IgD-negative memory B cell (primary cell): Measurements from ENCODE around the gene EML1. TPM values are rescaled to one million over a fixed set of nuclear protein-coding genes. Genes with fewer than 3 reads are reported as not detected.

Source experiments
- H3K27ac Mint-ChIP-seq, 3 donors: one replicate each; pipeline ENCODE4 v1.8.0; 2020 to 2022; ENCODE audit warnings: mild to moderate bottlenecking in 3 of 3, mixed read lengths in 3 of 3, moderate library complexity in 1 of 3
- H3K27me3 Mint-ChIP-seq: one replicate; pipeline ENCODE4 v1.8.0; 2021; ENCODE audit warnings: mixed read lengths
- H3K36me3 Mint-ChIP-seq: one replicate; pipeline ENCODE4 v1.8.0; 2020; ENCODE audit warnings: mild to moderate bottlenecking, mixed read lengths
- H3K4me1 Mint-ChIP-seq, 3 donors: one replicate each; pipeline ENCODE4 v1.8.0; 2020 to 2022; ENCODE audit warnings: mixed read lengths in 3 of 3, mild to moderate bottlenecking in 1 of 3
- H3K4me3 Mint-ChIP-seq, 4 donors: one replicate each; pipeline ENCODE4 v1.8.0; 2020 to 2022; ENCODE audit warnings: mild to moderate bottlenecking in 4 of 4, mixed read lengths in 4 of 4, moderate library complexity in 3 of 4
- H3K9me3 Mint-ChIP-seq, 3 donors: one replicate each; pipeline ENCODE4 v1.8.0; 2020 to 2021; ENCODE audit warnings: mixed read lengths in 3 of 3, mild to moderate bottlenecking in 1 of 3
- polyA plus RNA-seq: library from polyadenylated mRNA; unstranded; fragments of 300-500 nt; fragmentation: Illumina TruSeq; gene quantifications from one replicate; pipeline ENCODE4 v1.2.3, GENCODE V29; 2021

Gene EML1
- polyA plus RNA-seq, 1 donor from 2014 or later: not detected

GRCh38 chr14:99803106-99803775 lies 10.0 kb downstream of the EML1 start:
- Mint-ChIP-seq H3K9me3 (no peaks in the 10 kb centered on the region), H3K4me1 (no peaks in the 10 kb centered on the region), H3K36me3 (no peaks in the 10 kb centered on the region), H3K27ac (no peak overlapping the region), H3K4me3 (no peak overlapping the region), H3K27me3 (peaks cover 28% of the 10 kb centered on the region)

- H3K9me3 Mint-ChIP-seq: no peaks in the 10 kb centered on the region
- H3K27ac Mint-ChIP-seq: no peak overlapping the region
- no peaks in the 10 kb centered on the region for H3K36me3 Mint-ChIP-seq
- peaks cover 24% of the 10 kb centered on the region for H3K27me3 Mint-ChIP-seq
- no peaks in the 10 kb centered on the region for H3K4me1 Mint-ChIP-seq
- no peak overlapping the region for H3K4me3 Mint-ChIP-seq
Measured at GRCh38 chr14:99803803-99804202, 10.6 kb downstream of the EML1 start.

GRCh38 chr14:99805757-99806439 lies 12.7 kb downstream of the EML1 start:
- H3K4me3 Mint-ChIP-seq: no peak overlapping the region
- no peaks in the 10 kb centered on the region for H3K36me3 Mint-ChIP-seq
- H3K27me3 Mint-ChIP-seq: peaks cover 14% of the 10 kb centered on the region
- no peaks in the 10 kb centered on the region for H3K9me3 Mint-ChIP-seq
- H3K4me1 Mint-ChIP-seq: no peaks in the 10 kb centered on the region
- H3K27ac Mint-ChIP-seq: no peak overlapping the region

- H3K27me3 Mint-ChIP-seq: peaks cover 9% of the 10 kb centered on the region
Measured at GRCh38 chr14:99806836-99807235, 13.6 kb downstream of the EML1 start.

GRCh38 chr14:99807413-99808153 lies 14.4 kb downstream of the EML1 start:
- Mint-ChIP-seq H3K36me3 (no peaks in the 10 kb centered on the region), H3K27me3 (peaks cover 3% of the 10 kb centered on the region), H3K4me3 (no peak overlapping the region), H3K27ac (no peak overlapping the region), H3K4me1 (no peaks in the 10 kb centered on the region), H3K9me3 (no peaks in the 10 kb centered on the region)

More at GRCh38 chr14:99806836-99807235, 13.6 kb downstream of the EML1 start:
- Mint-ChIP-seq H3K4me3 (no peak overlapping the region), H3K36me3 (no peaks in the 10 kb centered on the region), H3K9me3 (no peaks in the 10 kb centered on the region), H3K4me1 (no peaks in the 10 kb centered on the region), H3K27ac (no peak overlapping the region)

- no peak overlapping the region for H3K4me3 Mint-ChIP-seq
- H3K36me3 Mint-ChIP-seq: no peaks in the 10 kb centered on the region
- no peaks in the 10 kb centered on the region for H3K4me1 Mint-ChIP-seq
- peaks cover 3% of the 10 kb centered on the region for H3K27me3 Mint-ChIP-seq
- no peaks in the 10 kb centered on the region for H3K9me3 Mint-ChIP-seq
- H3K27ac Mint-ChIP-seq: no peak overlapping the region
Measured at GRCh38 chr14:99808154-99808505, 14.9 kb downstream of the EML1 start.

GRCh38 chr14:99808515-99808914 lies 15.3 kb downstream of the EML1 start:
- Mint-ChIP-seq H3K4me3 (no peak overlapping the region), H3K27ac (no peak overlapping the region), H3K9me3 (no peaks in the 10 kb centered on the region), H3K27me3 (peaks cover 3% of the 10 kb centered on the region), H3K4me1 (no peaks in the 10 kb centered on the region), H3K36me3 (no peaks in the 10 kb centered on the region)

- Mint-ChIP-seq H3K27me3 (peaks cover 5% of the 10 kb centered on the region), H3K4me1 (no peaks in the 10 kb centered on the region), H3K4me3 (no peak overlapping the region), H3K9me3 (no peaks in the 10 kb centered on the region), H3K27ac (peak overlapping the region in 1 of 3 donors; percentile 64), H3K36me3 (no peaks in the 10 kb centered on the region)
Measured at GRCh38 chr14:99809360-99809759, 16.1 kb downstream of the EML1 start.

- H3K27me3 Mint-ChIP-seq: peaks cover 7% of the 10 kb centered on the region
- H3K4me1 Mint-ChIP-seq: no peaks in the 10 kb centered on the region
- H3K9me3 Mint-ChIP-seq: no peaks in the 10 kb centered on the region
- no peak overlapping the region for H3K27ac Mint-ChIP-seq
- no peaks in the 10 kb centered on the region for H3K36me3 Mint-ChIP-seq
- H3K4me3 Mint-ChIP-seq: no peak overlapping the region
Measured at GRCh38 chr14:99809859-99810558, 16.8 kb downstream of the EML1 start.

- H3K27me3 Mint-ChIP-seq: peaks cover 8% of the 10 kb centered on the region
- H3K4me1 Mint-ChIP-seq: no peaks in the 10 kb centered on the region
- H3K36me3 Mint-ChIP-seq: peaks cover under 1% of the 10 kb centered on the region
- H3K27ac Mint-ChIP-seq: no peak overlapping the region
- no peaks in the 10 kb centered on the region for H3K9me3 Mint-ChIP-seq
- no peak overlapping the region for H3K4me3 Mint-ChIP-seq
Measured at GRCh38 chr14:99810559-99810874, 17.3 kb downstream of the EML1 start.

- Mint-ChIP-seq H3K27me3 (peaks cover 10% of the 10 kb centered on the region), H3K4me3 (no peak overlapping the region), H3K27ac (no peak overlapping the region), H3K4me1 (no peaks in the 10 kb centered on the region), H3K36me3 (peaks cover 3% of the 10 kb centered on the region), H3K9me3 (no peaks in the 10 kb centered on the region)
Measured at GRCh38 chr14:99812096-99812750, 19.0 kb downstream of the EML1 start.

- Mint-ChIP-seq H3K36me3 (peaks cover 3% of the 10 kb centered on the region), H3K27ac (no peak overlapping the region), H3K4me1 (no peaks in the 10 kb centered on the region)
Measured at GRCh38 chr14:99812892-99813291, 19.7 kb downstream of the EML1 start.

GRCh38 chr14:99815696-99816095 lies 22.5 kb downstream of the EML1 start:
- no peak overlapping the region for H3K4me3 Mint-ChIP-seq
- peaks cover 0 to 3% (median 0%) of the 10 kb centered on the region in 3 donors for H3K4me1 Mint-ChIP-seq
- H3K36me3 Mint-ChIP-seq: peaks cover 3% of the 10 kb centered on the region
- peaks cover 25% of the 10 kb centered on the region for H3K27me3 Mint-ChIP-seq
- H3K27ac Mint-ChIP-seq: no peak overlapping the region
- H3K9me3 Mint-ChIP-seq: no peaks in the 10 kb centered on the region

More at GRCh38 chr14:99812892-99813291, 19.7 kb downstream of the EML1 start:
- H3K9me3 Mint-ChIP-seq: no peaks in the 10 kb centered on the region
- H3K27me3 Mint-ChIP-seq: peaks cover 15% of the 10 kb centered on the region
- no peak overlapping the region for H3K4me3 Mint-ChIP-seq

- no peak overlapping the region for H3K27ac Mint-ChIP-seq
- peaks cover 25% of the 10 kb centered on the region for H3K27me3 Mint-ChIP-seq
- H3K4me3 Mint-ChIP-seq: no peak overlapping the region
- peaks cover 3% of the 10 kb centered on the region for H3K36me3 Mint-ChIP-seq
- H3K4me1 Mint-ChIP-seq: peaks cover 0 to 3% (median 0%) of the 10 kb centered on the region in 3 donors
- H3K9me3 Mint-ChIP-seq: no peaks in the 10 kb centered on the region
Measured at GRCh38 chr14:99816217-99816616, 23.0 kb downstream of the EML1 start.

GRCh38 chr14:99816642-99817041 lies 23.4 kb downstream of the EML1 start:
- Mint-ChIP-seq H3K27ac (no peak overlapping the region), H3K36me3 (peaks cover 3% of the 10 kb centered on the region), H3K4me3 (no peak overlapping the region), H3K9me3 (no peaks in the 10 kb centered on the region), H3K27me3 (peaks cover 26% of the 10 kb centered on the region), H3K4me1 (peaks cover 0 to 3% (median under 1%) of the 10 kb centered on the region in 3 donors)
